GM23338 (cell line): Measurements from ENCODE around the gene MFAP5. TPM values are rescaled to one million over a fixed set of nuclear protein-coding genes. Genes with fewer than 3 reads are reported as not detected.

Experiments
- ATAC-seq: fragments of 200-7000 bp; cut with Tn5 transposase; 3 replicates; pipeline ENCODE4 v1.9.1; 2020
- DNase-seq: peaks from one replicate; pipeline ENCODE4 v3.0.0-alpha.2; 2015; ENCODE audit warnings: low spot score
- H2AFZ ChIP-seq: fragments of 200-600 bp; sonication (generic); 2 replicates; pipeline ENCODE4 v1.8.0; 2016; ENCODE audit warnings: antibody characterized with exemption, mild to moderate bottlenecking, moderate library complexity
- H3F3A ChIP-seq: fragments of 200-600 bp; sonication (generic); replicated peaks from 2 replicates; pipeline ENCODE4 v1.8.0; 2017; ENCODE audit warnings: antibody characterized with exemption, mixed run types, low read depth
- H3K27ac ChIP-seq: fragments of 200-600 bp; sonication (generic); 2 replicates; pipeline ENCODE4 v1.6.1; 2016; ENCODE audit warnings: low read depth
- H3K27me3 ChIP-seq: fragments of 200-600 bp; sonication (generic); 2 replicates; pipeline ENCODE4 v1.8.0; 2016; ENCODE audit warnings: mild to moderate bottlenecking, mixed run types, moderate library complexity; ENCODE audit not compliant: insufficient read depth
- H3K36me3 ChIP-seq: fragments of 200-600 bp; sonication (generic); 2 replicates; pipeline ENCODE4 v1.8.0; 2016; ENCODE audit warnings: mild to moderate bottlenecking; ENCODE audit not compliant: insufficient read depth
- H3K4me1 ChIP-seq: fragments of 200-600 bp; sonication (generic); 2 replicates; pipeline ENCODE4 v1.8.0; 2016; ENCODE audit warnings: mild to moderate bottlenecking, moderate library complexity; ENCODE audit not compliant: insufficient read depth
- H3K4me2 ChIP-seq: fragments of 200-600 bp; sonication (generic); 2 replicates; pipeline ENCODE4 v1.7.1; 2017; ENCODE audit warnings: mixed run types
- H3K4me3 ChIP-seq: fragments of 200-600 bp; sonication (generic); 2 replicates; pipeline ENCODE4 v1.6.1; 2016; ENCODE audit warnings: mixed run types
- H3K79me2 ChIP-seq: fragments of 200-600 bp; sonication (generic); replicated peaks from 2 replicates; pipeline ENCODE4 v1.8.0; 2017; ENCODE audit warnings: mild to moderate bottlenecking; ENCODE audit not compliant: insufficient read depth
- H3K9me2 ChIP-seq: fragments of 200-600 bp; sonication (generic); 2 replicates; pipeline ENCODE4 v1.8.0; 2017; ENCODE audit not compliant: insufficient read depth
- H4K20me1 ChIP-seq: fragments of 200-600 bp; sonication (generic); replicated peaks from 2 replicates; pipeline ENCODE4 v1.8.0; 2017; ENCODE audit warnings: mild to moderate bottlenecking; ENCODE audit not compliant: insufficient read depth
- H3K27ac Mint-ChIP-seq: 2 replicates; pipeline ENCODE4 v1.8.0; 2020; ENCODE audit warnings: inconsistent platforms, mild to moderate bottlenecking, moderate library complexity, mixed read lengths
- H3K27me3 Mint-ChIP-seq: 3 replicates; pipeline ENCODE4 v1.8.0; 2022; ENCODE audit warnings: low read depth, mild to moderate bottlenecking, moderate library complexity, mixed read lengths, inconsistent platforms; ENCODE audit not compliant: insufficient read depth, poor library complexity
- H3K36me3 Mint-ChIP-seq: 3 replicates; pipeline ENCODE4 v1.8.0; 2021; ENCODE audit warnings: low read depth, mild to moderate bottlenecking, inconsistent platforms, moderate library complexity, mixed read lengths
- H3K4me1 Mint-ChIP-seq: 3 replicates; pipeline ENCODE4 v1.8.0; 2020; ENCODE audit warnings: mild to moderate bottlenecking, inconsistent platforms, mixed read lengths
- H3K4me3 Mint-ChIP-seq: 3 replicates; pipeline ENCODE4 v1.8.0; 2021; ENCODE audit warnings: moderate library complexity, mild to moderate bottlenecking, inconsistent platforms, mixed read lengths
- H3K9me3 Mint-ChIP-seq: 3 replicates; pipeline ENCODE4 v1.8.0; 2020; ENCODE audit warnings: moderate library complexity, mild to moderate bottlenecking, inconsistent platforms, mixed read lengths
- CREB1 ChIP-seq: fragments of 250-450 bp; sonication (Bioruptor Pico); IDR thresholded peaks from 2 replicates; pipeline ENCODE4 v1.5.0; 2020; ENCODE audit warnings: low read depth, mild to moderate bottlenecking, moderate library complexity
- EZH2 ChIP-seq: fragments of 200-600 bp; sonication (generic); IDR thresholded peaks from one replicate; pipeline ENCODE4 v1.8.0; 2017; ENCODE audit warnings: antibody characterized with exemption, mild to moderate bottlenecking, low read depth; ENCODE audit not compliant: unreplicated experiment
- EZH2phosphoT487 ChIP-seq: fragments of 200-600 bp; sonication (generic); IDR thresholded peaks from one replicate; pipeline ENCODE4 v1.8.1; 2018; ENCODE audit warnings: antibody characterized with exemption; ENCODE audit not compliant: unreplicated experiment
- JUNB ChIP-seq: IDR thresholded peaks from one replicate; pipeline ENCODE4 v1.6.1; 2016; ENCODE audit warnings: antibody characterized with exemption; ENCODE audit not compliant: unreplicated experiment
- NANOG ChIP-seq: IDR thresholded peaks from 2 replicates; pipeline ENCODE4 v1.6.1; 2016; ENCODE audit warnings: antibody characterized with exemption, borderline replicate concordance
- POLR2AphosphoS5 ChIP-seq: IDR thresholded peaks from 2 replicates; pipeline ENCODE4 v1.6.1; 2016; ENCODE audit warnings: antibody characterized with exemption, low read depth
- STAT1 ChIP-seq: IDR thresholded peaks from one replicate; pipeline ENCODE4 v1.6.1; 2016; ENCODE audit warnings: antibody characterized with exemption; ENCODE audit not compliant: unreplicated experiment
- ZNF114 ChIP-seq: fragments of 250-450 bp; sonication (Bioruptor Pico); IDR thresholded peaks from 2 replicates; pipeline ENCODE4 v1.5.0; 2020; ENCODE audit warnings: mild to moderate bottlenecking, moderate library complexity
- ZNF331 ChIP-seq: fragments of 250-450 bp; sonication (Bioruptor Pico); IDR thresholded peaks from 2 replicates; pipeline ENCODE4 v1.5.0; 2020; ENCODE audit warnings: low read depth, mild to moderate bottlenecking, moderate library complexity
- polyA plus RNA-seq: library from polyadenylated mRNA; unstranded; fragments of >200 nt; fragmentation: Nextera tagmentation; extraction: Ambion mirVana; gene quantifications from 2 replicates; pipeline ENCODE4 v1.2.1, GENCODE V29; 2016
- total RNA-seq: library from RNA; depleted of rRNA; stranded (reverse); fragments of >200 nt; shearing (Covaris generic); gene quantifications from 2 replicates; pipeline ENCODE4 v1.2.3, GENCODE V29; 2014
- TF ChIP-seq, protein P1 (sequence below), 2 experiments: fragments of 200-600 bp in 1 of 2; sonication (generic) in 1 of 2; conservative IDR thresholded peaks; 2 replicates each; pipeline versions ENCODE4 v1.5.1 to v1.6.1; 2016 to 2017; ENCODE audit warnings: antibody characterized with exemption in 2 of 2, low read depth in 2 of 2, mild to moderate bottlenecking in 2 of 2, moderate library complexity in 1 of 2
- TF ChIP-seq, protein P2 (sequence below): fragments of 250-450 bp; sonication (Bioruptor Pico); IDR thresholded peaks from 2 replicates; pipeline ENCODE4 v1.5.0; 2020; ENCODE audit warnings: mild to moderate bottlenecking, moderate library complexity

Gene MFAP5
- total and polyA plus RNA-seq, 2 experiments from 2014 or later, result 0.68 to 0.90 TPM

DNA sequence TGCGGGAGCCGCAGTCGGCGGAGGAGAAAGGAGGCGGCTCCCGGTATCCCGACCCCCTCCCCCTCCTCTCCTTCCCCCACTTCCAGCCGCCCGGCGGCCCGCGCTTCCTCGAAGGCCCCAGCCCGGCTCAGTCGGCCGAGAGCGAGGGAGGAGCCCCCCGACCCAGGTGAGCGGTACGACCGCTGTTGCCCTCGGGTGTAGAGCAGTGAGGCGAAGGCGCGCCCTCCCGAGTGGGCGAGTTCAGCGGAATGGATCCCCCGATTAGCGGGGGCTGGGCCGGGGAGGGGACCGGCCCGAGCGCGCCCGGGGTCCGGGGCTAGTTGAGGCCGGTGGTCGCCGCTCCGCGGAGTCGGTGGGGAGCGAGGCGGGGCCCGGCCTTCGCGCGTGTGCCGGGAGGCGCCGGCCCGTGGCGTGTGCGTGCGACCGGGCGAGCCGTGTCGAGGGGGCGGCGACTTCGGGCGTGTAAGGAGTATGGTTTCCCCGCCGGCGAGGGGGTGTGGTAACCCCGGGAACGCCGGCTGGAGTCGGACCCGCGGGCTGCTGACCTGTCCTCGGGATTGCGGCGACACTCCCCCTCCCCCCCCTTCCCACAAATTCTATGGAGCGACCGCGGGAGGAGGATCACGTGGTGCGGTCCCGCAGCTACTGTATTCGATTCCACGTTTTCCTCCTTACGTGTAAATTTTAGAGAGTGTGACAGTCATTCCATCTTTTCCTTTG, 35.7 kb upstream of the MFAP5 start:
- Histone ChIP-seq H3K4me2 (peak overlapping the region; percentile 85), H3K27me3 (no peaks in the 10 kb centered on the region), H2AFZ (no peak overlapping the region), H3K79me2 (peaks cover 48% of the 10 kb centered on the region), H3F3A (no peaks in the 10 kb centered on the region), H3K27ac (peak overlapping the region; percentile 90), H3K9me2 (no peaks in the 10 kb centered on the region), H4K20me1 (peaks cover 24% of the 10 kb centered on the region), H3K4me3 (peak overlapping the region; percentile 60), H3K4me1 (peaks cover 32% of the 10 kb centered on the region), H3K36me3 (no peaks in the 10 kb centered on the region)
- H3K9me3 Mint-ChIP-seq, result no peaks in the 10 kb centered on the region
- peak overlapping the region; percentile 75 for H3K4me3 Mint-ChIP-seq
- H3K27ac Mint-ChIP-seq, result peak overlapping the region; percentile 94
- peaks cover 42% of the 10 kb centered on the region for H3K4me1 Mint-ChIP-seq
- peaks cover 23% of the 10 kb centered on the region for H3K36me3 Mint-ChIP-seq
- DNase-seq (peak; percentile 72), ATAC-seq (peak; percentile 64)
- peaks cover 17% of the 10 kb centered on the region for H3K27me3 Mint-ChIP-seq
- TF ChIP-seq CREB1 (CRISPR knock-in tag), result no peak
- no peak for TF ChIP-seq EZH2
- no peak for TF ChIP-seq ZNF114 (CRISPR knock-in tag)
- TF ChIP-seq JUNB, result no peak
- no peak for TF ChIP-seq EZH2phosphoT487
- TF ChIP-seq, protein P1, sequence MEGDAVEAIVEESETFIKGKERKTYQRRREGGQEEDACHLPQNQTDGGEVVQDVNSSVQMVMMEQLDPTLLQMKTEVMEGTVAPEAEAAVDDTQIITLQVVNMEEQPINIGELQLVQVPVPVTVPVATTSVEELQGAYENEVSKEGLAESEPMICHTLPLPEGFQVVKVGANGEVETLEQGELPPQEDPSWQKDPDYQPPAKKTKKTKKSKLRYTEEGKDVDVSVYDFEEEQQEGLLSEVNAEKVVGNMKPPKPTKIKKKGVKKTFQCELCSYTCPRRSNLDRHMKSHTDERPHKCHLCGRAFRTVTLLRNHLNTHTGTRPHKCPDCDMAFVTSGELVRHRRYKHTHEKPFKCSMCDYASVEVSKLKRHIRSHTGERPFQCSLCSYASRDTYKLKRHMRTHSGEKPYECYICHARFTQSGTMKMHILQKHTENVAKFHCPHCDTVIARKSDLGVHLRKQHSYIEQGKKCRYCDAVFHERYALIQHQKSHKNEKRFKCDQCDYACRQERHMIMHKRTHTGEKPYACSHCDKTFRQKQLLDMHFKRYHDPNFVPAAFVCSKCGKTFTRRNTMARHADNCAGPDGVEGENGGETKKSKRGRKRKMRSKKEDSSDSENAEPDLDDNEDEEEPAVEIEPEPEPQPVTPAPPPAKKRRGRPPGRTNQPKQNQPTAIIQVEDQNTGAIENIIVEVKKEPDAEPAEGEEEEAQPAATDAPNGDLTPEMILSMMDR (conservative IDR thresholded peaks at IDR 0.05; ENCODE audit: low read depth in 2 of 2), result no peak
- no peak for TF ChIP-seq NANOG
- no peak for TF ChIP-seq STAT1
- TF ChIP-seq, protein P2, sequence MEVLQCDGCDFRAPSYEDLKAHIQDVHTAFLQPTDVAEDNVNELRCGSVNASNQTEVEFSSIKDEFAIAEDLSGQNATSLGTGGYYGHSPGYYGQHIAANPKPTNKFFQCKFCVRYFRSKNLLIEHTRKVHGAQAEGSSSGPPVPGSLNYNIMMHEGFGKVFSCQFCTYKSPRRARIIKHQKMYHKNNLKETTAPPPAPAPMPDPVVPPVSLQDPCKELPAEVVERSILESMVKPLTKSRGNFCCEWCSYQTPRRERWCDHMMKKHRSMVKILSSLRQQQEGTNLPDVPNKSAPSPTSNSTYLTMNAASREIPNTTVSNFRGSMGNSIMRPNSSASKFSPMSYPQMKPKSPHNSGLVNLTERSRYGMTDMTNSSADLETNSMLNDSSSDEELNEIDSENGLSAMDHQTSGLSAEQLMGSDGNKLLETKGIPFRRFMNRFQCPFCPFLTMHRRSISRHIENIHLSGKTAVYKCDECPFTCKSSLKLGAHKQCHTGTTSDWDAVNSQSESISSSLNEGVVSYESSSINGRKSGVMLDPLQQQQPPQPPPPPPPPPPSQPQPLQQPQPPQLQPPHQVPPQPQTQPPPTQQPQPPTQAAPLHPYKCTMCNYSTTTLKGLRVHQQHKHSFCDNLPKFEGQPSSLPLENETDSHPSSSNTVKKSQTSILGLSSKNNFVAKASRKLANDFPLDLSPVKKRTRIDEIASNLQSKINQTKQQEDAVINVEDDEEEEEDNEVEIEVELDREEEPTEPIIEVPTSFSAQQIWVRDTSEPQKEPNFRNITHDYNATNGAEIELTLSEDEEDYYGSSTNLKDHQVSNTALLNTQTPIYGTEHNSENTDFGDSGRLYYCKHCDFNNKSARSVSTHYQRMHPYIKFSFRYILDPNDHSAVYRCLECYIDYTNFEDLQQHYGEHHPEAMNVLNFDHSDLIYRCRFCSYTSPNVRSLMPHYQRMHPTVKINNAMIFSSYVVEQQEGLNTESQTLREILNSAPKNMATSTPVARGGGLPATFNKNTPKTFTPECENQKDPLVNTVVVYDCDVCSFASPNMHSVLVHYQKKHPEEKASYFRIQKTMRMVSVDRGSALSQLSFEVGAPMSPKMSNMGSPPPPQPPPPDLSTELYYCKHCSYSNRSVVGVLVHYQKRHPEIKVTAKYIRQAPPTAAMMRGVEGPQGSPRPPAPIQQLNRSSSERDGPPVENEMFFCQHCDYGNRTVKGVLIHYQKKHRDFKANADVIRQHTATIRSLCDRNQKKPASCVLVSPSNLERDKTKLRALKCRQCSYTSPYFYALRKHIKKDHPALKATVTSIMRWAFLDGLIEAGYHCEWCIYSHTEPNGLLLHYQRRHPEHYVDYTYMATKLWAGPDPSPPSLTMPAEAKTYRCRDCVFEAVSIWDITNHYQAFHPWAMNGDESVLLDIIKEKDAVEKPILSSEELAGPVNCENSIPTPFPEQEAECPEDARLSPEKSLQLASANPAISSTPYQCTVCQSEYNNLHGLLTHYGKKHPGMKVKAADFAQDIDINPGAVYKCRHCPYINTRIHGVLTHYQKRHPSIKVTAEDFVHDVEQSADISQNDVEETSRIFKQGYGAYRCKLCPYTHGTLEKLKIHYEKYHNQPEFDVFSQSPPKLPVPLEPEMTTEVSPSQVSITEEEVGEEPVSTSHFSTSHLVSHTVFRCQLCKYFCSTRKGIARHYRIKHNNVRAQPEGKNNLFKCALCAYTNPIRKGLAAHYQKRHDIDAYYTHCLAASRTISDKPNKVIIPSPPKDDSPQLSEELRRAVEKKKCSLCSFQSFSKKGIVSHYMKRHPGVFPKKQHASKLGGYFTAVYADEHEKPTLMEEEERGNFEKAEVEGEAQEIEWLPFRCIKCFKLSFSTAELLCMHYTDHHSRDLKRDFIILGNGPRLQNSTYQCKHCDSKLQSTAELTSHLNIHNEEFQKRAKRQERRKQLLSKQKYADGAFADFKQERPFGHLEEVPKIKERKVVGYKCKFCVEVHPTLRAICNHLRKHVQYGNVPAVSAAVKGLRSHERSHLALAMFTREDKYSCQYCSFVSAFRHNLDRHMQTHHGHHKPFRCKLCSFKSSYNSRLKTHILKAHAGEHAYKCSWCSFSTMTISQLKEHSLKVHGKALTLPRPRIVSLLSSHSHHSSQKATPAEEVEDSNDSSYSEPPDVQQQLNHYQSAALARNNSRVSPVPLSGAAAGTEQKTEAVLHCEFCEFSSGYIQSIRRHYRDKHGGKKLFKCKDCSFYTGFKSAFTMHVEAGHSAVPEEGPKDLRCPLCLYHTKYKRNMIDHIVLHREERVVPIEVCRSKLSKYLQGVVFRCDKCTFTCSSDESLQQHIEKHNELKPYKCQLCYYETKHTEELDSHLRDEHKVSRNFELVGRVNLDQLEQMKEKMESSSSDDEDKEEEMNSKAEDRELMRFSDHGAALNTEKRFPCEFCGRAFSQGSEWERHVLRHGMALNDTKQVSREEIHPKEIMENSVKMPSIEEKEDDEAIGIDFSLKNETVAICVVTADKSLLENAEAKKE (CRISPR knock-in tag), result no peak
- TF ChIP-seq POLR2AphosphoS5, result no peak
- TF ChIP-seq ZNF331, result no peak
